ENCODE results near the gene SGO2.
"Not testable (repeated sequence)": the region's sequence is repeated elsewhere in the genome, so short reads cannot be mapped to it uniquely, and the experiment has no call there.

The SGO2 gene

DNA sequence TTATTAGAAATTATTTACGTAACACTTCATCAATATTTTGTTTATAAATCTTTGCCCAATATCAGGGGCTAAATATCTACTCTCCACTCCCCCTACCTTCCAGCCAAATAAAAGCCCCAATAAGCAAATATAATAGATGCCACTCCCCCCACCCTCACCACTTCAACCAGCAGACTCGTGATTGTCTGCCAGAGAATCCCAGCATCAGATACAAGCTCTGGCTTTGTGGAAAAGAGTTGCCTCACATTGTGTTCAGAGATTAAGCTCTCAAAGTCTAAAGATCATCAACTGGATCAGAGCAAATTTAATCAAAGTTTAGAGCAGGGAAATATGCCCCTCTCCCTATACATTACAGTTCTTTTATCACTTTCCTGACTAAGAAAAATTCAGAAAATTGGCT lies 99.3 kb downstream of the SGO2 start:
- DNase-seq = no peak
- H3K23ac ChIP-seq (ENCODE audit: low read length) = no peak overlapping the region
- H3K4me2 ChIP-seq (ENCODE audit: low read length) = no peak overlapping the region
- H4K8ac ChIP-seq (ENCODE audit: low read depth, low read length) = no peak overlapping the region
- H3K4ac ChIP-seq (ENCODE audit: low read depth, low read length) = no peak overlapping the region
- H3K36me3 ChIP-seq (ENCODE audit: control insufficient read depth, insufficient read depth, low read length) = no peaks in the 10 kb centered on the region
- no peak overlapping the region for H3K4me3 ChIP-seq (ENCODE audit: low read length)
- H2BK120ac ChIP-seq (ENCODE audit: low read depth, low read length) = no peak overlapping the region
- WGBS (ENCODE audit: extremely low coverage, insufficient coverage, low lambda C conversion rate) = no CpG with 5 or more reads among the region's 2 CpGs
- no peak overlapping the region for H2BK5ac ChIP-seq (ENCODE audit: low read length)
- no peaks in the 10 kb centered on the region for H3K4me1 ChIP-seq (ENCODE audit: control insufficient read depth, low read depth, low read length)
- no peaks in the 10 kb centered on the region for H3K79me2 ChIP-seq (ENCODE audit: control insufficient read depth, insufficient read depth, low read length)
- no peaks in the 10 kb centered on the region for H3K79me1 ChIP-seq (ENCODE audit: low read length)
- H3K27me3 ChIP-seq (ENCODE audit: insufficient read depth, low read length, poor library complexity) = no peaks in the 10 kb centered on the region
- H2AK5ac ChIP-seq (ENCODE audit: low read length) = no peak overlapping the region
- H3K56ac ChIP-seq (ENCODE audit: low read length) = no peak overlapping the region
- no peak overlapping the region for H4K5ac ChIP-seq (ENCODE audit: low read length)
- no peak overlapping the region for H3K27ac ChIP-seq (ENCODE audit: low read depth, low read length)
- H2BK15ac ChIP-seq (replicated peaks; ENCODE audit: low read depth) = no peak overlapping the region
- H3K9ac ChIP-seq (ENCODE audit: low read length) = no peak overlapping the region
- no peak overlapping the region for H3K18ac ChIP-seq (ENCODE audit: low read length)

DNA sequence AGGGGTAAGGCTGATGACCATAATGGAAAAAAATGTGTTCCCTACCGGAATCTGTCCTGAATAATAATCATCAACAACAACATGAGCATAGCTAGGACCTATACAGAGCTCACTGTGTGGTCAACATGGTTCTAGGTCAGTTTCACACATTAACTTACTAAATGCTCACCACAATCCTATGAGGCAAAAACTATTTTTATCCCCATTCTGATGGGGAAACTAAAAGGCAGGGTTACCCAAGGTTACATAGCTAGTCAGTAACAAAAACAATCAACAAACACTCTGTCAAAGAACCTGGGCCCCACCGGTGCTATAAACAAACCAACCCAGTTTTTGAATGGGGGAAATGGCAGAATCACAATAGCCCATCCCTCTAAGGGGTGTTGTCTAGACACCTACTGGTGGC lies 100.0 kb downstream of the SGO2 start:
- H3K56ac ChIP-seq (ENCODE audit: low read length) = no peak overlapping the region
- no peak for DNase-seq
- no peak overlapping the region for H2BK5ac ChIP-seq (ENCODE audit: low read length)
- no peaks in the 10 kb centered on the region for H3K4me1 ChIP-seq (ENCODE audit: control insufficient read depth, low read depth, low read length)
- H3K27ac ChIP-seq (ENCODE audit: low read depth, low read length) = no peak overlapping the region
- H2BK15ac ChIP-seq (replicated peaks; ENCODE audit: low read depth) = no peak overlapping the region
- no peak overlapping the region for H3K4me3 ChIP-seq (ENCODE audit: low read length)
- H3K79me2 ChIP-seq (ENCODE audit: control insufficient read depth, insufficient read depth, low read length) = no peaks in the 10 kb centered on the region
- WGBS (ENCODE audit: extremely low coverage, insufficient coverage, low lambda C conversion rate) = no CpG with 5 or more reads among the region's 2 CpGs
- no peak overlapping the region for H3K18ac ChIP-seq (ENCODE audit: low read length)
- no peak overlapping the region for H2BK120ac ChIP-seq (ENCODE audit: low read depth, low read length)
- no peak overlapping the region for H4K8ac ChIP-seq (ENCODE audit: low read depth, low read length)
- H2AK5ac ChIP-seq (ENCODE audit: low read length) = no peak overlapping the region
- no peak overlapping the region for H3K23ac ChIP-seq (ENCODE audit: low read length)
- H4K5ac ChIP-seq (ENCODE audit: low read length) = no peak overlapping the region
- H3K4me2 ChIP-seq (ENCODE audit: low read length) = no peak overlapping the region
- H3K36me3 ChIP-seq (ENCODE audit: control insufficient read depth, insufficient read depth, low read length) = no peaks in the 10 kb centered on the region
- H3K27me3 ChIP-seq (ENCODE audit: insufficient read depth, low read length, poor library complexity) = no peaks in the 10 kb centered on the region
- no peak overlapping the region for H3K4ac ChIP-seq (ENCODE audit: low read depth, low read length)
- no peak overlapping the region for H3K9ac ChIP-seq (ENCODE audit: low read length)
- H3K79me1 ChIP-seq (ENCODE audit: low read length) = no peaks in the 10 kb centered on the region

DNA sequence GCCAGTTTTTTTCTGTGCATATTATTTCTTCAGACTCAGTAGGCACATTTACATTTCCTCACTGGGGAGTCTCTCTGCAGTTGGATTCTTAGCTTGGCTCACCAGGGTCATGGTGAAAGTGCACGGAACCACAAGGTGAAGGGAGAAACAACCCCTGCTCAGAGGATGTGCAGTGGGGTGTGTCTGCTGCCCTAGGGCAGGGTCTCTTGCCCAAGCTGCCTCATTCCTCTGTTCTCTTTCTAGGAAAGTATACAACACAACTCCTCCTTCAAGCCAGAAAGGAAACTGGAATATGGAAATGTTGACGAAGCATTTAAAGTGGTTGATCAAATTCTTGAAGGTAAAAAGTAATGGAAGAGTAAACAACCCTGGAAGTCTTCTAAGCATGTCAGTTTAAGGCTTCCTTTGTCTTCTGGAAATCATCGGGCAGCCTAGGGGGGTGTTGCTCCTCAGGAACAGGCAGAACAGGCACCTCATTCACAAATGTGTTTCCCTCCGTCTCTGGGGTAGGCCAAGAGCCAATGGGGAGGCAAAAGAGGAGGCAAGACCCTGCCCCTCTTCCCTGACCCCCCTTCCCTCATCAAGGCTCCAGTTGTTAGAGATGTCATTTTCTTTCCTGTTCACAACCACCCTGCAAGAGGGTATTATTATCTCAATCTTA lies 101.2 kb downstream of the SGO2 start:
- H3K4me2 ChIP-seq (ENCODE audit: low read length) = no peak overlapping the region
- DNase-seq = no peak
- H3K56ac ChIP-seq (ENCODE audit: low read length) = no peak overlapping the region
- no peak overlapping the region for H3K4ac ChIP-seq (ENCODE audit: low read depth, low read length)
- H3K23ac ChIP-seq (ENCODE audit: low read length) = no peak overlapping the region
- H3K4me1 ChIP-seq (ENCODE audit: control insufficient read depth, low read depth, low read length) = no peaks in the 10 kb centered on the region
- no peak overlapping the region for H2BK5ac ChIP-seq (ENCODE audit: low read length)
- no peaks in the 10 kb centered on the region for H3K79me2 ChIP-seq (ENCODE audit: control insufficient read depth, insufficient read depth, low read length)
- H3K27ac ChIP-seq (ENCODE audit: low read depth, low read length) = no peak overlapping the region
- no peak overlapping the region for H3K18ac ChIP-seq (ENCODE audit: low read length)
- no peak overlapping the region for H2BK15ac ChIP-seq (replicated peaks; ENCODE audit: low read depth)
- no peaks in the 10 kb centered on the region for H3K36me3 ChIP-seq (ENCODE audit: control insufficient read depth, insufficient read depth, low read length)
- H4K8ac ChIP-seq (ENCODE audit: low read depth, low read length) = no peak overlapping the region
- H3K79me1 ChIP-seq (ENCODE audit: low read length) = no peaks in the 10 kb centered on the region
- no peak overlapping the region for H4K5ac ChIP-seq (ENCODE audit: low read length)
- H3K4me3 ChIP-seq (ENCODE audit: low read length) = no peak overlapping the region
- no CpG with 5 or more reads among the region's 4 CpGs for WGBS (ENCODE audit: extremely low coverage, insufficient coverage, low lambda C conversion rate)
- H3K9ac ChIP-seq (ENCODE audit: low read length) = no peak overlapping the region
- no peak overlapping the region for H2AK5ac ChIP-seq (ENCODE audit: low read length)
- H3K27me3 ChIP-seq (ENCODE audit: insufficient read depth, low read length, poor library complexity) = no peaks in the 10 kb centered on the region
- H2BK120ac ChIP-seq (ENCODE audit: low read depth, low read length) = no peak overlapping the region

DNA sequence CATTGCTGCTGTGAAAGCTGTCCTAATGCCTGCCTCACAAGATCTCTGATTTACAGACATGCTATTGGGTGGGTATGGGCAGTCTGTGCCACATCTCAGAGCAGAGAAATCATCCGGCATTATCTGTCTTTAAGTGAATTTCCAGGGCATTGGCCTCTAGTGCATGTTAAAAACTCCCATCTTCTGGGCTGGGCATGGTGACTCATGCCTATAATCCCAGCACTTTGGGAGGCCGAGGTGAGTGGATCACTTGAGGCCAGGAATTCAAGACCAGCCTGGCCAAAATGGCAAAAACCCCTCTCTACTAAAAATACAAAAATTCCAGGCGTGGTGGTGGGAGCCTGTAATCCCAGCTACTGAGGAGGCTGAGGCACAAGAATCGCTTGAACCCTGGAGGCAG lies 102.5 kb downstream of the SGO2 start:
- not testable (repeated sequence) for H2BK5ac ChIP-seq (ENCODE audit: low read length); H3K79me1 ChIP-seq (ENCODE audit: low read length); H3K4me3 ChIP-seq (ENCODE audit: low read length); H3K9ac ChIP-seq (ENCODE audit: low read length); H3K4me1 ChIP-seq (ENCODE audit: control insufficient read depth, low read depth, low read length); H3K18ac ChIP-seq (ENCODE audit: low read length); H3K56ac ChIP-seq (ENCODE audit: low read length); H3K27ac ChIP-seq (ENCODE audit: low read depth, low read length); H3K4ac ChIP-seq (ENCODE audit: low read depth, low read length); H2AK5ac ChIP-seq (ENCODE audit: low read length); H3K4me2 ChIP-seq (ENCODE audit: low read length); H4K8ac ChIP-seq (ENCODE audit: low read depth, low read length); DNase-seq; H3K79me2 ChIP-seq (ENCODE audit: control insufficient read depth, insufficient read depth, low read length); H4K5ac ChIP-seq (ENCODE audit: low read length); H2BK120ac ChIP-seq (ENCODE audit: low read depth, low read length); H3K27me3 ChIP-seq (ENCODE audit: insufficient read depth, low read length, poor library complexity); H3K23ac ChIP-seq (ENCODE audit: low read length); H2BK15ac ChIP-seq (replicated peaks; ENCODE audit: low read depth); H3K36me3 ChIP-seq (ENCODE audit: control insufficient read depth, insufficient read depth, low read length)
- WGBS (ENCODE audit: extremely low coverage, insufficient coverage, low lambda C conversion rate) = no CpG with 5 or more reads among the region's 4 CpGs

DNA sequence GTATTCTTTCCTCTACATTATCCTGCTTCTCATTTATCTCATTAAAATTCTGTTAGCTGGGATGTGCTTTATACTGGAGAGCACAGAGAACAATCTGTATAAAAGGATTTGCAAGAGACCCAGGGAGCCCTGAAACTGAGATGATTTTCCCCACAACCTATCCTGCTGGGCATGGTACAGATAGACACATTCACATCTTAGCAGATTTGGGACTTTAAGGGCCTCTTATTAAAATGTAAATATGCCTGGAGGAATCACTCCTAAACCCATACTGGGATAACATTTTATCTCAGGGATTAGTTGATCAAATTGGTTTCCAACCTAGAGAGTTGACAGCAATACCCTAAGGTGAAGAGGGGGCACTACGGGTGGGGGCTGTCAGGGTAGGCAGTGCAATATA lies 105.3 kb downstream of the SGO2 start:
- no peak overlapping the region for H3K23ac ChIP-seq (ENCODE audit: low read length)
- H2BK120ac ChIP-seq (ENCODE audit: low read depth, low read length) = no peak overlapping the region
- H3K27me3 ChIP-seq (ENCODE audit: insufficient read depth, low read length, poor library complexity) = no peaks in the 10 kb centered on the region
- H3K56ac ChIP-seq (ENCODE audit: low read length) = no peak overlapping the region
- no peak overlapping the region for H3K18ac ChIP-seq (ENCODE audit: low read length)
- no peaks in the 10 kb centered on the region for H3K79me2 ChIP-seq (ENCODE audit: control insufficient read depth, insufficient read depth, low read length)
- H3K4me3 ChIP-seq (ENCODE audit: low read length) = no peak overlapping the region
- no peaks in the 10 kb centered on the region for H3K4me1 ChIP-seq (ENCODE audit: control insufficient read depth, low read depth, low read length)
- no peaks in the 10 kb centered on the region for H3K79me1 ChIP-seq (ENCODE audit: low read length)
- no CpG with 5 or more reads among the region's 1 CpG for WGBS (ENCODE audit: extremely low coverage, insufficient coverage, low lambda C conversion rate)
- H3K4ac ChIP-seq (ENCODE audit: low read depth, low read length) = no peak overlapping the region
- no peak overlapping the region for H2BK5ac ChIP-seq (ENCODE audit: low read length)
- H3K4me2 ChIP-seq (ENCODE audit: low read length) = no peak overlapping the region
- H3K27ac ChIP-seq (ENCODE audit: low read depth, low read length) = no peak overlapping the region
- no peak for DNase-seq
- no peak overlapping the region for H2BK15ac ChIP-seq (replicated peaks; ENCODE audit: low read depth)
- H3K9ac ChIP-seq (ENCODE audit: low read length) = no peak overlapping the region
- no peak overlapping the region for H2AK5ac ChIP-seq (ENCODE audit: low read length)
- H4K5ac ChIP-seq (ENCODE audit: low read length) = no peak overlapping the region
- H3K36me3 ChIP-seq (ENCODE audit: control insufficient read depth, insufficient read depth, low read length) = no peaks in the 10 kb centered on the region
- H4K8ac ChIP-seq (ENCODE audit: low read depth, low read length) = no peak overlapping the region

All from mesendoderm (in vitro differentiated cells).